ENCODE measurements around the gene FASTKD3.
A peak's percentile ranks its signal among the peaks of the same experiment; 100 is the strongest.

The FASTKD3 gene

DNA sequence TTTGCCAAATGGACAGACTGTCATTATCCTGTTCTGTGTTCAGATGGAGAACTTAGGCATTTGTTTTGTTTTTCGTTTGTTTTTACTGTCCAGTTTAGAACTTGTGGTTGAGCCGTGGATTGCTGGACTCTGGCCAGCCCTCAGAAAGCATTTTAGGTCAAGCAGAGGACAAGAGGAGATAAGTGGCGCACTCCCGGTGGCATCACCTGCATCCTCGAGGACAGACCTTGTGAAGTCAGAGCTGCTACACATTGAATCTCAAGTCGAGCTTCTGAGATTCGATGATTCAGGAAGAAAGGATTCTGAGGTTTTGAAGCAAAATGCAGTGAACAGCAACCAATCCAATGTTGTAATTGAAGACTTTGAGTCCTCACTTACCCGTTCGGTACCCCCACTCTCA lies 9.0 kb upstream of the FASTKD3 start:
- DNase-seq: no peak

DNA sequence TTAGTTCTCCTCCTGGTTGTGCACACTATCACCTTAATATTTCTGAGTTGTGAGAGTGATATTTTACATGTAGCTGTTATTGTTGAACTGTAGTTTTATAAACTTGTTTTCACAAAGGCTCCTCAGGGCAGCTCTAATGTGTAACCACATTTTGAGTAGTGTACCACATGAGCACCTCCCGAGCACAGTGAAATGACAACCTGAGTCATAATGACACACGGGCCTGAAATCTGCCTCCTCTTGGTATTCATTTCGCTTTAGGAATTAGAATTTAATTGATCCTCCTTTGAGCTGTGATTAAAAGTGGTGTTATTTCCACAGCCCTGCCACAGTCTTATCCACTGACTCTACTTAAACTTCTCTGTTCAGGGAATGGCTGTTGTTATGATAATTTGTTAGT lies 8.0 kb upstream of the FASTKD3 start:
- DNase-seq: peak; percentile 48

DNA sequence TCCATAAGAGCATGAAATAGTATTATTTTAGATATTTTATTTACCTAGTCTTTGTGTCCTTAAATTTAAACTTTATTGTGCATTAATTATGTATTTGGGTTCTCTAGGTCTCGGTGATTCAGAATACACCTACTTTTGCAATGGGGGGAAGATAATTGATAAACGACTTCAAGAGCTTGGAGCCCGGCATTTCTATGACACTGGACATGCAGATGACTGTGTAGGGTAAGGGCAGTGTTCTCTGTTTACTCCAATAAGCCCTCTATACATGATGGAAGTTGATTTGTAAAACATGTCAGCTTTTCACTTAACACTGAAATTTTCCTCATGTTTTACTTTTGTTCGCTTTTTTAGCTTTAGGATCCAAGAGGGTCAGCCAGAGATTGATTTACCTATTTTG lies 6.3 kb upstream of the FASTKD3 start:
- DNase-seq: no peak

DNA sequence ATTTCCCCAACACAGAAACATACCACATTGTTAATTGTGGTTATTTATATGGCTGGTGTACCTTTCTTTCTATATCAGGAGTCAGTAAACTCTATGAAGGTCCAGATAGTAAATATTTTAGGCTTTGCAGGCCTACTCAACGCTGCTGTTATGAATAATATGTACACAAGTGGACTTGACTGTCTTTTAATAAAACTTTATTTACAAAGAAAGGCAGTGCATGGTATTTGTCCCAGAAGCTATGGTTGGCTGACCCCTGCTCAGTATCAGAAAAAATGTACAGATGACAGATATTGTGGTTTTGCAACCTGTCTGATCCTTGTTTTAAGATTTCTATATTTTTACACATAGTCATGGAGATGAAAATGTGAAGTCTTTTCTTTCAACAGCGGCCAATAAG lies 5.8 kb upstream of the FASTKD3 start:
- DNase-seq: no peak

DNA sequence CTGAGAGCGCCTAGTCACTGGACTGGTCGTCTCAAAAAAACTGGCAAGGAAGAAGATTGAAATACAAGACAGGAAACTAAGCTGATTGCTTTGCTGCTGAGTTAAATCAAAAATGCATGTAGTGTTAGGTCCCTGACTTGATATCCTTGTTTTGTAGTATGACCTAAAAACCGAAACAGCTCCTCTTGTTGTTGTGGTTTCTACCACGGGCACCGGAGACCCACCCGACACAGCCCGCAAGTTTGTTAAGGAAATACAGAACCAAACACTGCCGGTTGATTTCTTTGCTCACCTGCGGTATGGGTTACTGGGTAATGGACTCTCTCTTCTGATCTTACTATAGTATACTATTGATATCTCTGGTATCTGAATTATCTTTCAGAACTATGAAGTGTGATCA lies 4.4 kb upstream of the FASTKD3 start:
- no peak for DNase-seq

DNA sequence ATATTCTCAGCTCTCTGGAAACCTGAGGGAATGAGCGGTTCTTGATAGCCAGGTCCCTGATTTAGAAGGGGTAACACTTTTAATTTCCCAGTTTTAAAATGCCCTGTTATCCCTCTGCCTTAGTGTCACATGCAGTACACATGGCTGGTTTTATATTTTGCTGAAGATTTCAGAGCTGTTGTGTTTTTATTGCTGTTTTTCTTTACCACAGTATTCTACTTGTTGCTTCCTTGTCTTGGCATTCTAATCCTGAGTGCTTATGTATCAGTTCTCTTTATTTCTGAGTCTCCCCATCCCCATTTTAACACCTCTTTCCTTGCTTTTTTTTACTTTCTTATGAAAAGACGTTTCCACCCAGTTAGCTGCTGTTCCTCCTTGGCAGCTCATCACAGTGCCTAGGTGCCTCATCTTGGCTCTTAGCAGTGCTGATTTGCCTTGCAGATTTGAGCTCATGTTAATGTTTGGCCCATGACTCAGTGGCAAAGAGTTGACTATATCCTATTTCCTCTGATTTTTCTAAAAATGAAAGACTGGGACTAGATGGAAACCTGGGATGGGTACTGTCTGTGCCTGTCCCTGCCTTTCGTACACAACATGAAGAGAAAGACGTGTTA lies 3.8 kb upstream of the FASTKD3 start:
- no peak for DNase-seq

DNA sequence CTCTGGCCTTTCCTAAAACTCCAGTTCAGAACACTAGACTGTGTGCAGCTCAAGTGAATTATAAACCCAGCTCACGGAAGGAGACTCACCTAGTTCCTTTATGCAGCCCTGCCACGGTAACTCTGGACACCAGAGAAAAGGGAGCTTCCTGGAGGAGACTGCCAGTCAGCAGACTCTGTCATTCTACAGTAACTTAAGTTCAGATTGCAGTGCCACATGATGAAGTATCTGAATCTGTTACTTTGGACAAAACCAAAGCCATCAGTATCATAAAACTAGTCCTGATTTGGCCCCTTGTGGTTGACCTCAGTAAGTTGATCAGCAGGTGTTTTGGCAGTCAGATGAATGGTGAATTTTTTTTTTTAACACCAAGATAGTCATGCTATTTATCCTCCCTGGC lies 2.8 kb upstream of the FASTKD3 start:
- no peak for DNase-seq

DNA sequence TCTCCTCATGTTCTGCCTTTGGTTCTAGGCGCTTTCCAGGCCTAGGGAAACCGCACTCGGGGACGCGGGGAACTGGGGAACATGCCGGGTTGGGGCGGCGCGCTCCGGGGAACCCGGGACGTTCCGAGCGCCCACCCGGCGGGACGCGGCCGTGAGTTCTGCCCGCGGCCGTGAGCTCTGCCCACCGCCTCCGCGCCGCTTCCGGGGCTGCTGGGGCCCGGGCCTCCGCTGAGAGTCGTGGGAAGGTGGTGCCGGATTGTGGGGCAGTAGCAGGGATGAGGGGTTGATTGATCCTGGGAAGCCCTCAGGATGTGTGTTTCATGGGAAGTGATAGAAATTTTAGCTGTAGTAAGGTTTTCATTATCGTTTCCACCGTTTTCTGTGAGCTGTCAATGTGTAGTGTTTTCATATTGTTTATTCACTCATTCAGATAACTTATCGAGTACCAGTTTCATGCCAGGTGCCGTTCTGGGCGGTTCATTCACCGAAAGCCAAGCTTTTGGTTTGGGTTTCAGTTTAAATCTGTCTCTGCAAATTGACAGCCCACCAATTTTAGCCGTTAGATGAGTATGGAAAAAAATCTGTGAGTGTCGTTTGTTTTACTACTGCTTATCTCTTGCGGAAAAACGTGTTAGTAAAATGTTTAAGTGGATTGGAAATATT lies 774 bp upstream of the FASTKD3 start:
- DNase-seq: no peak

DNA sequence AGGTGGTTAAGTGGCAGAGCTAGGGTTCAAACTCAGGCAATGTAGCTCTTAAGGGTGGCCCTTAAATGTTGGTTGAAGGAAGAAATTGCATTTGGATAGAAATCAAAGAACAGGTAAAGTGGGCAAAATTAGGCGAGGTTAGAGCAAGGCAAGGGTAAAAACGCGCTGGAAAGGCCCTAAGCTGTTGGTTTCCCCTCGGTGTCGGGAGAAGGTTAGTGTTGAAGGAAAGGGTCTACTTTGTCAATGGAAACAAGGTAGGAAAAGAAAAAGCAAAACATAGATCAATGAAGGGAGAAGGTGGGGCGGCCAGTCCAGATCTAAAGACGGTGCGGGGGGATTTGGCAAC lies 431 bp downstream of the FASTKD3 start:
- DNase-seq: no peak

DNA sequence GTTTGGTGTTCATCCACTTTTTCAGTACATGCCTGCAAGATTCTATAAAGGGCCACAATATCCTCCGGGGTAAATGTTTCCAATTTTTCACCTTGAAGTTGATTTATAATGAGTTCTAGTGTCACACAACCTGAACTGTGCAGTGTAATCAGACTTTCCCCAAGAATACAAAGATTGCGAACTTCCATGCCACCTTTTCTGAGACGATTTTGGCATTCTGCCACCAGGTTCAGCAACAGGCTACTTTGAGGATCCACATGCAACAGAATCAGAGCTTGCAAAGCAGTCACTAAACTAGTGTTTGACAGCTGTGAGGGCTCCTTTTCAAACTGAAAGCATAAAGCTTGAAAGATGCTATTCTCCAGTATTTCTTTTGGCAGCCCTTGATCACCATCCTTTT lies 1.6 kb downstream of the FASTKD3 start:
- no peak for DNase-seq

DNA sequence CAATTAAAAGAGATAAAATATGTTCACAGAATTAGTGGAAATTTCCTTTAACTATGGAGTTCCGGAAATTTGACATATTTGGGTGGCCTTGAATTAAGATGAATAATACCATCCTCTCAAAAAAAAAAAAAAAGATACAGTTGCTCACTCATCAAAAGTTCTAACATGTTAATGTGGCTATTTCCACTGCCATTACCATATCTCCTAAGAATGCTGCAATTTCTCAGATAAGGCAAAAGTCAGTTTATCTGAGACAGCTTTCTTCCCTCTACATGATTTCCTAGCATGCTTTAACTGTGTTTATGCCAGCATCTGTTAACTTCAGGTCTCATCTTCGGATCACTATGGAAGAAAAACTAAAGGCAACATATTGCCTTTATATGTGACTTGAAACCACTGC lies 2.6 kb downstream of the FASTKD3 start:
- no peak for DNase-seq

DNA sequence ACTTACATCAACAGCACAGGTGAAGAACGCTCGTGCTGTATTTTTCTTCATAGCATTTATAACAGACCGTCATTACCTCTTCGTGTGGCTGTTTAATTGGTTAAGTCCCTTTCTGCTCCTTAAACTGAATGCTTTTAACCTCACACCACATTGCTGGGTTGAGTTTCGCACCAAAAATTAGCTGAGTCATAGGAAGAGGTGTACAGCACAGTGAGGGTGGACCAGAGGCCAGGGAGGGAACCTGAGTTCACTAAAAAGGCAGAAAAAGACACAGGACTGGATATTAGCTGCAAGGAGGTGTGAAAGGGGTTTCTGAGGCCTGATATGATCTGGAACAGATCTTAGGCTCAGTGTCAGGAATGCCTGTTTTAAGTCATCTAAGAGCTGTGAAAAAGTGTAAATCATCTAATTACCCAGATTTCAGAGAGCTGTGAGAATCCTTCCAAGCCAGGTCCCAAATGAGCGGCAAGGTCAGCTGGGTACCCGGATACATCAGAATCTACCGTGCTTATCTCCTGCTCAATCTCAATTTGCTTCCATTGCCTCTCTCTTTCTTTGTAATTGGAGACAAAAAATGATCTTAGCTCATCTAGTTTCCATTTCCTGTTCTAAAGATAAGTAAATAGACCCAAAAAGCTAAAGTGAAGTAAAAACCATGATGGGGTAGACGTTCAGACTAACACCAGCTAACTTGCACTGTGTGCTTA lies 10.8 kb downstream of the FASTKD3 start:
- DNase-seq: no peak

DNA sequence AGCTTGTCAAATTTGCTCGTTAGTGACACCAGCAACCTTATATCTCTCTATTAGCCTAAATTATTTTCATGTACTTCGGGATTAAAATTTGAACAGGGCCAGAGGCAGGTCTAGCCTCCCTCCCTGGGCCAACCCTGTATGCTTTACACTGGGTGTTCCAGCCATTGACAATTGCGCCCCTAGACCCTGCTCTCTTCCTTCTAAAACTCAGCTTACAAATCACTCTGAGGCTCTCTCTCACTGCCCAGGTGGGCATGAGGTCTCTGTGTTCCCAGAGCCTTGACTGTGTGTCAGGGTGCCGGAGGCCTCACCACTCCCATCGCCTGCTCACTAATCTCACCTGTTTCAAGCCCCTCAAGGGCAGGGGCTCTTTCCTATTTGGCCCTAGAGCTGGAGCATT lies 11.5 kb downstream of the FASTKD3 start:
- no peak for DNase-seq

DNA sequence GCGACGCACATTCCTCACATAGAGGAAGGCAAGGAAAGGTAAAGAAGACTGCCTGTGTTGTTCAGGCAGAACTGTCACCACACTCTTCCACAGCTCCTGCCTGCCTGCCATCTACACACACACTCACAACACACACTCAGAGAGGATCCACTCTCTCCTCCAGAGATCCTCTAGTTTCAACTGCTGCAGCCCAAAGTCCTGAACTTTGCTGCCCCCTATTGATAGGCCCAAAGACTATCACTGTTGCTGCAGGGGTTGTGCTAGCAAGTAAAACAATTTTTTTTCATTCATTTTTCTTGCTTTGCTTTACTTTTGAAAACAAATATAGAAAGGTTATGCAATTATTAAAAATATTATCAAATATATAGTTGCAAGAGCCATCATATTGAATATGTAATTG lies 12.0 kb downstream of the FASTKD3 start:
- peak; percentile 22 for DNase-seq

DNA sequence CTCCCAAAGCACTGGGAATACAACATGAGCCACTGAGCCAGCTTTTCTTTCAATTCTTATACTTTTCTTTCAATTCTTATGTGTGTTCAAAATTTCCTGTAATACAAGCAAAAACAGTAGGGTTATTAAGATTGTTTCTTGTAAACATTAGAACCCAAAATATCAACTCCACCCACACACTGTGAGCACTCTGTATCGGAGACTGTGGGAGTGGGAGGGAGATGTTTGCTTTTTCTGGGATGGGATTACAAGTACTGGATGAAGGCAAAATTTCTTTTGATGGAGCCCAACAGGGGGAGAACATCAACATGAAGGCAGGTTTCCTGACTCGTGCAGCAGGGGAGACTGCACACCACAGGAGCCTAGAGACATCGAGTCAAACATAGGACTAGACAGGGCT lies 13.2 kb downstream of the FASTKD3 start:
- no peak for DNase-seq

DNA sequence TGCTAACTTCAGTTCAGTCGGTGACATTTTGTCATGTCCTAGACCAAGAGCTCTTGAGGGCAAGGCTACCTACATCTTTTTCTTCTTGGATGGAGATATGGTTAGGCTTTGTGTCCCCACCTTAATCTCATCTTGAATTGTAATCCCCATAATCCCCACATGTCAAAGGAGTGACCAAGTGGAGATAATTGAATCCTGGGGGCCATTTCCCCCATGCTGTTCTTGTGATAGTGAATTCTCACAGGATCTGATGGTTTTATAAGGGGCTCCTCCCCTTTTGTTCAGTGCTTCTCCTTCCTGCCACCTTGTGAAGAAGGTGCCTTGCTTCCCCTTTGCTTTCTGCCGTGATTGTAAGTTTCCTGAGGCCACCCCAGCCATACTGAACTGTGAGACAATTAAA lies 15.8 kb downstream of the FASTKD3 start:
- no peak for DNase-seq

DNA sequence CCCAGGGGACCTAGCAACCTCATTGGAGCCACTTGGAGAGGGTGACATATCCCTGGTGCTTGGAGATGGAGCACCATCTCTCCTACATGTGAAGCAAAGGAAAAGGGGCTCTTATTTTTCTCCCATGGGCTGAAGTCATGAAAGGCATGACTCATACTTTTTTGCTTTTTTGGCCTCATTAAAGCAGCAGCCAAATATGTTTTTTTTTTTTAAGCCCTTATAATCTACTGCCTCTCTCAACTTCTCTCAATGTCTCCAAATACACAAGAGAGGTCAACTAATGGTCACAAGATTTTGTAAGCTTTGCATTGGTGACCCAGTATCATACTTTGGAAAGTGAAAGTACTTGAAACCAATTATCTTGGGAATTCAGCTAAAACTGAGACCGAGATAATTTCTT lies 16.3 kb downstream of the FASTKD3 start:
- no peak for DNase-seq

DNA sequence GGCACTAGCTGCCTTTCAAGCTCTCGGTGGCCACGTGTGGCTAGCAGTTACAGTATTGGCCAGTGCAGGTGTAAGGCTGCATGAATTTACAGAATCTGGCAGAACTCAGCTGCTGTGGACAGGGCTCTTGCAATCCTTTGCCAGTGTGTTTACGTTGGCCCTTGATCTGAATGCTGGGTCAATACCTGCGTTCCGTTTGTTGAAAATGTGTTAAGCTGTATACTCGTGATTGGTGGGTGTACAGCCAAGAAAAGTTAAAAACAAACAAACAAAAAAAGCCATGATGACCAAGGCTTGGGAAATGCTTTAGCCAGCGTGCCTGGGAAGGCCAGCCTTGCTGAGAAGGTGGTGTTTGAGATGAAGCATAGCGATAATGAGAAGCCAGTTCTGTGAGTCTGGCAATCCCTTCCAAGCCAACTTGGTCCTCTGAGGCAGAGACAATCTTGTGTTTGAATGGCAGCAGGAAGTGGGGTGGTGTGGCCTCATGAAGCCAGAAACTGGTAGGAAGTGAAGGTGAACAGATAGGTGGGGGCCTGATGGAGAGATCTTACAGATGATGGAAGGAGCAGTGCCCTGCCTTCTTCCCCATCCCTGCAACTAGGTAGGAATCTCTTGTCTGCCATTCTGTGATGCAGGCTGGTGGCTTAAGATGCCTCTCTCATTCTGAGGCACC lies 17.1 kb downstream of the FASTKD3 start:
- DNase-seq: no peak

DNA sequence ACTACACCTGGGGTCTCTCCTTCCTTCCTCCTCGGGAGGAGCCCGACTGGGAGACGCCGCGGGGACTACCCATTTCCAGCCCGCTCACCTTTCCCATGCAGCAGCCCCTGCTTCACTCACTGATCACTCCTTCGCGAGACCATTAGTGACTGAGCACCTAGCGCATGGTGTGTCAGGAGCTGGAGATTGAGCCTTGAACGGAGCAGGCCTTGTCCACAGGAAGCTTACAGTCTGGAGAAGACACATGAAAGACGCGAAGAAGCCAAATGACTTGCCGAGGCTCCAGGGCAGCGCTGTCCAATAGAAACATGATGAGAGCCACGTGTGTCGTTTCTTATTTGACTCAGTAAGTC lies 17.6 kb downstream of the FASTKD3 start:
- no peak for DNase-seq

DNA sequence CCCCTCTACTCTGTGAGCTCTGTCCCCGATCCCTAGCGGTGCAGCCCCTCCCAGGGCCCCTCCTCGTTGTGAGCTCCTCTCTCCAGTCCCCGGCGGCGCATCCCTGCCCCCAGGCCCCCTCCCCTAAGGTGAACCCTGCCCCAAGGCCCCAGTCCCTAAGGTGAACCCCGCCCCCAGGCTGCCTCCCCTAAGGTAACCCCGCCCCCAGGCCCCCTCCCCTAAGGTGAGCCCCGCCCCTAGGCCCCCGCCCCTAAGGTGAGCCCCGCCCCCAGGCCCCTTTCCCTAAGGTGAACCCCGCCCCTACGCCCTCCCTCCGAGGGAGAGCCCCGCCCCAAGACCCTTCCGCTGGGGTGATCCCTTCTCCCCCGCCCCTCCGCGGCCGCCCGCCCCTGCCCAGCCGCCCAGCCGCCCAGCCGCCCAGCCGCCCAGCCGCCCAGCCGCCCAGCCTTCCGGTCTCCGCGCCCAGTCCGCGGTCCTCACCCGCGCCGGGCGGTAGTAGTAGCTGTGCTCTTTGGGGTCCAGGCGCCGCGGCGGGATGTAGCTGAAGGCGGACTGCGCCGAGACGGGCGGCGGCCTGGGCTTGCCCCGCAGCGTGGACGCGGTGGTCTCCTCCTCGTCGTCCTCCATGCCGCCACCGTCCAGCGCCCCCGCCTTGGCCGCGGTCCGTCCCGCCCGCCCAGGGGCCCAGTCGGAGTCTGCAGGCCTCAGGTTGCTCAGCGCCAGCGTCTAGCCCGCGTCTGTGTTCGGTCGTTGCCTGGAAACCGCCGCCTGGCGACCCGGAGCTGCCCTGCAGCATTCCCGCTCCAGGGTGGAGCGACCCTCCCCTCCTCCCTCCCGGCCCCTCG lies 18.2 kb downstream of the FASTKD3 start, which contains the start of gene CFAP90:
Gene CFAP90 (minus strand): TSS at position 739 of the 845 bp plus-strand sequence. CDS start 112 bp downstream, at position 627.
- DNase-seq: peak; percentile 29

DNA sequence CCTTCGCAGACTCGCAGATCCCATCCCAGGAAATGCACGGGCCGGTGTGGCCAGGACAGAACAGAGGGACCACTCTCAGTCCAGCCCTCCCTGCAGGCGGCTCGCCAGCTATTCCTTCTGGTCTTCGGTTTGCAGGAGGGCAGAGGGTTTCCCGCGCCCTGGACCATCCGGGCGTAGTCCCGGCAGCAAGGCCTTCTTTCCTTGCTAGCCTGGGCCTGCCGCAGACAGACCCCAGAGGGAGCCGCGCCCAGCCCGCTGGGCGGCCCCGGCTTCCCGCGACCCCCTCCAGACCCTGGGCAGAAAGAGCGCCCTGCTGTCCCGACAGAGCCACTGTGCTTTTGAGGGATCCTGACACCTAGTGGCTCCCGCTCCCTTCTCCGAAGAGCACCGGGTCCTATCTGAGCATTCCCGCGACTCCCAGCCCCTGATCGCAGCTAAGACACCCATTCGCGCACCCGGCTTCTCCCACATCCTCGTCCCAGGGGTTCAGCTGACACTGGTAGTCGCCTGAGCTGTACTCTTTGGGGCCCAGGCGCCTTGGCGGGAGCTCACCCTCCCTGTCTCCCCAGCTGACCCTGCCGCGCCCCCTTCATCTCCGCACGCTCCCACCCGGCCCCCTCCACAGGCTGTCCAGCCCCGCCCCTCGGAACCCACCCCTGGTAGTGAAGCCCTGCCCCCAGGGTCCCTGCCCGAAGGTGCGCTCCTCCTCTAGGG lies 19.0 kb downstream of the FASTKD3 start:
- no peak for DNase-seq

DNA sequence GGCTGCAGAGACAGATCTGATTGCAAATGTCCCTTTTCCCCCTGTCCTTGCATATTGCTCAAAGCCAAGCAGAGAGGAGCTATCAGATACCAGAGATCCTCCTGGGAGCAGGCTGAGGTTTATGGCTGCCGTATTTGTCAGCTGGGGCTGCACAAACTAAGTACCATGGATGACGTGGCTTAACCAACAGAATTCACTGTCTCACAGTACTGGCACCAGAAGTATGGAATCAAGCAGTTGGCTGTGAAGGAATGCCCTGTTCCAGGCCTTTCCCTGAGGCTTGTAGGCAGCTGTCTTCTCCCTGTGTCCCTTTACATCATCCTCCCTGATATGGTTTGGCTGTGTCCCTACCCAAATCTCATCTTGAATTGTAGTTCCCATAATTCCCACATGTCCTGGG lies 20.5 kb downstream of the FASTKD3 start:
- no peak for DNase-seq
